HepG2 (cell line): ENCODE measurements around the gene PEX14.

ENCODE experiments used
- ATF7 ChIP-seq, 2 experiments: fragments of 450-650 bp in 1 of 2; sonication (generic) in 1 of 2; formaldehyde crosslinking in 1 of 2; IDR thresholded peaks; 2 replicates each; pipeline versions ENCODE4 v1.4.0 to v1.6.1; 2016 to 2020; ENCODE audit warnings: antibody characterized with exemption in 1 of 2, mild to moderate bottlenecking in 1 of 2, missing genetic modification reagents in 1 of 2
- GATAD2A ChIP-seq: IDR thresholded peaks from 2 replicates; pipeline ENCODE4 v1.6.1; 2016
- ZBTB4 ChIP-seq: sonication (generic); formaldehyde crosslinking; IDR thresholded peaks from 2 replicates; pipeline ENCODE4 v1.4.0; 2020; ENCODE audit warnings: missing genetic modification reagents, mild to moderate bottlenecking, borderline replicate concordance
- ZNF777 ChIP-seq: sonication (generic); formaldehyde crosslinking; IDR thresholded peaks from 2 replicates; pipeline ENCODE4 v1.4.0; 2020; ENCODE audit warnings: missing genetic modification reagents
- TF ChIP-seq, protein P1 (sequence below): sonication (generic); formaldehyde crosslinking; IDR thresholded peaks from 2 replicates; pipeline ENCODE4 v1.5.0; 2020; ENCODE audit warnings: mild to moderate bottlenecking, missing genetic modification reagents, moderate library complexity

DNA sequence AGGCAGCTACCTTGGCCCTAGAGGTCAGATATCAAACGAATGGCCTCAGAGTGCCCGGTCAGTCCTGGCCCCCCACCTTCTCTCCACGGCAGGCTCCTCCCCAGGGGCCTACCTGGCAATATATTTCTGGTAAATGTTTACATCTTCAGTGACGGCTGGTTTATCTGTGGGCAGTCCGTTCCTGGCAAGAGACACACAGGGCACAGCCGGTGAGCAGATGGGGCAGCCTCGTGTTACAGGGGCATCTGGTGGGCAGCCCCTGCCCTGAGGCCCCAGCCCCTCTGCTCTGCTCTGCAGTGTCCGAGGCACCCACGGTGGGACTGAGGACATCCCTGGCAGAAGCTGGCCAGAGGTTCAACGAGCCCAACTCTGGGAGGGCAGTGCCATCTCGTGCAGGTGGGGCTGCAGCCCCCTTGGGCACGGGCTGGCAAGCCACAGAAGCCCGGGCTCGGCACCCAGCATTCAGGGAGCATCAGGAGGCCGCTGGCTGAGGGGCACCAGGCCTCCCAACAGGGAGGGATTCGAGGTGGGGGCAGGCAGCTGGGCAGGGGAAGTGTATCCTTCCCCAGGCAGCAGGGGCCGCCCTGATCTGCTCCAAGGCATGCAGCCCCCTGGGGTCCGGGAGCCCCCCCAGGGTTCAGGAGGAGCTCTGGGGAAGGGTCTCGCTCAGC, 183.8 kb downstream of the PEX14 start:
- no peak for TF ChIP-seq ATF7 (IDR thresholded peaks at IDR 0.05)
- no peak for TF ChIP-seq ATF7 (CRISPR knock-in tag; IDR thresholded peaks at IDR 0.05)
- TF ChIP-seq, protein P1, sequence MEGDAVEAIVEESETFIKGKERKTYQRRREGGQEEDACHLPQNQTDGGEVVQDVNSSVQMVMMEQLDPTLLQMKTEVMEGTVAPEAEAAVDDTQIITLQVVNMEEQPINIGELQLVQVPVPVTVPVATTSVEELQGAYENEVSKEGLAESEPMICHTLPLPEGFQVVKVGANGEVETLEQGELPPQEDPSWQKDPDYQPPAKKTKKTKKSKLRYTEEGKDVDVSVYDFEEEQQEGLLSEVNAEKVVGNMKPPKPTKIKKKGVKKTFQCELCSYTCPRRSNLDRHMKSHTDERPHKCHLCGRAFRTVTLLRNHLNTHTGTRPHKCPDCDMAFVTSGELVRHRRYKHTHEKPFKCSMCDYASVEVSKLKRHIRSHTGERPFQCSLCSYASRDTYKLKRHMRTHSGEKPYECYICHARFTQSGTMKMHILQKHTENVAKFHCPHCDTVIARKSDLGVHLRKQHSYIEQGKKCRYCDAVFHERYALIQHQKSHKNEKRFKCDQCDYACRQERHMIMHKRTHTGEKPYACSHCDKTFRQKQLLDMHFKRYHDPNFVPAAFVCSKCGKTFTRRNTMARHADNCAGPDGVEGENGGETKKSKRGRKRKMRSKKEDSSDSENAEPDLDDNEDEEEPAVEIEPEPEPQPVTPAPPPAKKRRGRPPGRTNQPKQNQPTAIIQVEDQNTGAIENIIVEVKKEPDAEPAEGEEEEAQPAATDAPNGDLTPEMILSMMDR (CRISPR knock-in tag): no peak
- no peak for TF ChIP-seq ZBTB4 (CRISPR knock-in tag)
- no peak for TF ChIP-seq GATAD2A (CRISPR knock-in tag)
- no peak for TF ChIP-seq ZNF777 (CRISPR knock-in tag)
